HG03045 (cell line): Measurements from ENCODE around the gene NBPF12.
"Not testable (repeated sequence)": the region's sequence is repeated elsewhere in the genome, so short reads cannot be mapped to it uniquely, and the experiment has no call there.

Source experiments
- ATAC-seq: cut with Tn5 transposase; IDR thresholded peaks from one replicate; pipeline ENCODE4 v1.9.1; 2021; ENCODE audit warnings: mild to moderate bottlenecking, moderate library complexity; ENCODE audit not compliant: unreplicated experiment

NBPF12 gene

GRCh38 chr1:146985855-146986254 lies 47.7 kb downstream of the NBPF12 start:
- ATAC-seq, result not testable (repeated sequence)

GRCh38 chr1:146986450-146986849 lies 48.3 kb downstream of the NBPF12 start:
- not testable (repeated sequence) for ATAC-seq

- ATAC-seq, result not testable (repeated sequence)
These were observed 49.4 kb downstream of the NBPF12 start for GRCh38 chr1:146987502-146987901.

- not testable (repeated sequence) for ATAC-seq
These were observed 51.3 kb downstream of the NBPF12 start for GRCh38 chr1:146989455-146989854.

GRCh38 chr1:147008495-147008894 lies 70.4 kb downstream of the NBPF12 start:
- not testable (repeated sequence) for ATAC-seq

- not testable (repeated sequence) for ATAC-seq
These were observed 88.9 kb downstream of the NBPF12 start for GRCh38 chr1:147026975-147027374.

- not testable (repeated sequence) for ATAC-seq
These were observed 92.0 kb downstream of the NBPF12 start for GRCh38 chr1:147030066-147030653.

GRCh38 chr1:147039916-147040315 lies 101.8 kb downstream of the NBPF12 start:
- no peak for ATAC-seq

- ATAC-seq, result not testable (repeated sequence)
These were observed 104.8 kb downstream of the NBPF12 start for GRCh38 chr1:147042891-147043290.

GRCh38 chr1:147044511-147044910 lies 106.4 kb downstream of the NBPF12 start:
- not testable (repeated sequence) for ATAC-seq
